Brain microvascular endothelial cell (primary cell): Measurements from ENCODE around the gene RNF223.

Experiments
- DNase-seq: peaks from one replicate; pipeline ENCODE4 v3.0.0-alpha.2; 2020
- H3K27ac ChIP-seq: fragments of 250-450 bp; sonication (Bioruptor Pico); 2 replicates; pipeline ENCODE4 v1.5.1; 2020; ENCODE audit warnings: mild to moderate bottlenecking, moderate library complexity
- H3K27me3 ChIP-seq: fragments of 250-450 bp; sonication (Bioruptor Pico); replicated peaks from 2 replicates; pipeline ENCODE4 v1.5.1; 2020; ENCODE audit warnings: mild to moderate bottlenecking
- H3K36me3 ChIP-seq: fragments of 250-450 bp; sonication (Bioruptor Pico); replicated peaks from 2 replicates; pipeline ENCODE4 v1.5.1; 2020; ENCODE audit warnings: mild to moderate bottlenecking
- H3K4me3 ChIP-seq: 2 replicates; pipeline ENCODE4 v1.5.1; 2011; ENCODE audit warnings: low read depth, mild to moderate bottlenecking, control low read depth, low read length, moderate library complexity
- in situ Hi-C: cut with HindIII; loops from 2 replicates; pipeline ENCODE4 v1.10.0; 2017; ENCODE audit warnings: low sequenced_read_pairs, low pct_ligation_motif_present
- TF ChIP-seq, protein P1 (sequence below): IDR thresholded peaks from 2 replicates; pipeline ENCODE4 v1.5.1; 2011; ENCODE audit warnings: low read depth, mild to moderate bottlenecking, moderate library complexity, low read length, control low read depth, inconsistent platforms; ENCODE audit errors: missing control alignments

The RNF223 gene

DNA sequence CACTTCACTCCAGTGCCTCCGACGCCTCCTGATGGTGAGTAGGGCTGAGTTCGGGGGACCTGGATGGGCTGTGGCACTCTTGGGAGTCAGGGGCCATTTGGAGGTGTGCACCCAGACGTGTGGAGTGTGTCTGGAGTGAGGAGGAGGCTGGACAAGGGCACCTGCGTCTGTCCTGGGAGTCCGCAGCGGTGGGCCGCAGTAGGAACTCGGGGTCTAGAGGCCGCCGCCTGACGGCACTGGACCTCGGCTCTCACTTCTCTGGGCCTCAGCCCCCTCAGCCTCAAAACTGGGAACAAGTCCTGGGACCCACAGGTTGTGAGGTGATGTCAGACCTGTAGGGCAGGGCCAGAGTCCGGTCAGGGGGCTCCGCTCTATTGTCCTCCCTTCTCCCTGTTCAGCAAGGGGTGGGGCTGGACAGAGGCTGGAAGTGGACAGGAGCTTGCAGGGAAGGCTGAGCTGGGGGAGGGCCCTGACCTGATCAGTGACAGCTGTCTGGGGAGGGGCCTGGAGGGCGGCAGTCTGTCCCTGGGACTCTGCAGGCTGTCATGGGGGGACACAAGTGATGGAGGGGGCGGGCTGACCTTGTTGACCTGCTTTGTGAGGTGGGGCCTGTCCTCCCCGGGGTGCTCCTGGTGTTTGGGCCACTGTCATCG lies 38.7 kb downstream of the RNF223 start:
- in situ Hi-C loops = no loop called here
- DNase-seq = no peak
- H3K27me3 ChIP-seq = no peaks in the 10 kb centered on the region
- H3K27ac ChIP-seq = no peak overlapping the region
- no peak overlapping the region for H3K4me3 ChIP-seq
- TF ChIP-seq, protein P1, sequence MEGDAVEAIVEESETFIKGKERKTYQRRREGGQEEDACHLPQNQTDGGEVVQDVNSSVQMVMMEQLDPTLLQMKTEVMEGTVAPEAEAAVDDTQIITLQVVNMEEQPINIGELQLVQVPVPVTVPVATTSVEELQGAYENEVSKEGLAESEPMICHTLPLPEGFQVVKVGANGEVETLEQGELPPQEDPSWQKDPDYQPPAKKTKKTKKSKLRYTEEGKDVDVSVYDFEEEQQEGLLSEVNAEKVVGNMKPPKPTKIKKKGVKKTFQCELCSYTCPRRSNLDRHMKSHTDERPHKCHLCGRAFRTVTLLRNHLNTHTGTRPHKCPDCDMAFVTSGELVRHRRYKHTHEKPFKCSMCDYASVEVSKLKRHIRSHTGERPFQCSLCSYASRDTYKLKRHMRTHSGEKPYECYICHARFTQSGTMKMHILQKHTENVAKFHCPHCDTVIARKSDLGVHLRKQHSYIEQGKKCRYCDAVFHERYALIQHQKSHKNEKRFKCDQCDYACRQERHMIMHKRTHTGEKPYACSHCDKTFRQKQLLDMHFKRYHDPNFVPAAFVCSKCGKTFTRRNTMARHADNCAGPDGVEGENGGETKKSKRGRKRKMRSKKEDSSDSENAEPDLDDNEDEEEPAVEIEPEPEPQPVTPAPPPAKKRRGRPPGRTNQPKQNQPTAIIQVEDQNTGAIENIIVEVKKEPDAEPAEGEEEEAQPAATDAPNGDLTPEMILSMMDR = peak; percentile 17
- peaks cover 9% of the 10 kb centered on the region for H3K36me3 ChIP-seq

DNA sequence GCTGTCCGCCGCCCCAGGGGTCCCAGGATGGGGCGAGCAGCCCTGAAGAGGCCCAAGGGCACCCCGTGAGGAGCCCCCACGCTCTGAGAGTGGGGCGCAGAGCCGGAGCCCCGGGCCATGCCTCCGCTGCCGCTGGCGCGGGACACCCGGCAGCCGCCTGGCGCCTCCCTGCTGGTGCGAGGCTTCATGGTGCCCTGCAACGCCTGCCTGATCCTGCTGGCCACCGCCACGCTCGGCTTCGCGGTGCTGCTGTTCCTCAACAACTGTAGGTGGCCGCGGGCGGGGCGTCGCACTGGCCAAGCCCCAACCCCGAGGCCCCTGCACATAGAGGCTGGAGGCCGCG lies 39.7 kb downstream of the RNF223 start:
- H3K27me3 ChIP-seq = no peaks in the 10 kb centered on the region
- peaks cover 9% of the 10 kb centered on the region for H3K36me3 ChIP-seq
- H3K4me3 ChIP-seq = no peak overlapping the region
- TF ChIP-seq, protein P1 = no peak
- no peak for DNase-seq
- no peak overlapping the region for H3K27ac ChIP-seq
- in situ Hi-C loops = no loop called here

DNA sequence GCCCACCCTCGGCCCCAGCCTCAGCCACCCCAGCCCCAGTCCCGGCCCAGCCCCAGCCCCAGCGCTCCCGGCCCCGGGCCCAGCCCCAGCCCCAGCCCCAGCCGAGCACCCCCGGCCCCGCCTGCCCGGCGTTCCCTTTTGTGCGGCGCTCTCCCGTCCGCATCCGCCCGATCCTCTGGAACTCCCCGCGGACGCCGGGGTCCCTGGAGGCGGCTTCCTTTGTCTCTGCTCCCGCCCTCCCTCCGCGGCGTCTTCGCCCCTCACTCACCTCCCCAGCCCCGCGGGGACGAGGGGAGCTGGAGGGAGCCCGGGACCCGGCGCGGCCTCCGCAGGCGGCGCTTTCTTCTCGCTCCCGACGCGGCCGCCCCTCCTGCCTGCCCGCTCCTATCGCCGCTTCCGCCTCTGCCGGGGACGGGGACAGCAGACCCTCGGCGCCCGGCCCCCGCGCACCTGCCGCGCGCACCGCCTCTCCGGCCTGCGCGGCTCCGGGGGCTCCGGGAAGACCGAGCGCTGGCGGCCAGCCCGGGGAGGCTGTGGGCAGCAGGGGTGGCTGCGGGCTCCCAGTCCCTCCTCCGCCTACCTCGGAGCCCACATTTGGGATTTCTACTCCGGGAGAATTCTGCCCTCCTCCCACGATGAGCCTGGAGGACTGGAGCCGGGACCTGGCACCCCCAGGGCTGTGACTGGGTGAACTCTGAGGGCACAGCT lies 40.2 kb downstream of the RNF223 start:
- Histone ChIP-seq H3K4me3 (peak overlapping the region; percentile 12), H3K27me3 (no peaks in the 10 kb centered on the region), H3K36me3 (peaks cover 9% of the 10 kb centered on the region), H3K27ac (no peak overlapping the region)
- in situ Hi-C loops = no loop called here
- TF ChIP-seq, protein P1 = no peak
- DNase-seq = no peak

DNA sequence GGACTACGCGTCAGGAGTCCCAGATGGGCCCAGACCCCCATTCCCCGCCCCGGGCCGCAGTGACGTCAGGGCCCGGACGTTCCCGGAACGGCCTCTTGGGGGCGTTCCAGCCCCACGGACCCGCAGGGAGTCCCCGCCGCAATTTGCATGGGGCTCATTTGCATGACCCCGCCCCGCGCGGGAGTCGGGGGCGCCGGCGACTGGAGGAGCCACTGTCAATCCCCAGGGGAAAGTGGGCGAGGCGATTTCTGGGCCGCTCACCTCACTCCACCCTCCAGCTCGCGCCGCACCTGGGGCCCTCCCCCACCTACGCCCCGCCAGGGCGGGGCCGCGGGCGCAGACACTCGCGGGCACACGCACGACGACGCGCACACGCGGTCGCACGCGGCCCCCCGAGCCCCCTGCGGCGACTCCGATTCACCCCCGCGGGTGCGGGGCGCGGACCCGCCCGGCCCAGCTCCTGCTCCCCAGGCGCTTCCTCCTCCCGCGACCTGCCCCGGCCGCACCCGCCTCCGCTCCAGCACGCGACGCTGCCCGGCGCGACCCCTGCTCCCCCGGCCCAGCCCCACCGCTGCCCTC lies 41.0 kb downstream of the RNF223 start:
- TF ChIP-seq, protein P1 = peak; percentile 81
- peak overlapping the region; percentile 37 for H3K4me3 ChIP-seq
- no peak overlapping the region for H3K27ac ChIP-seq
- H3K27me3 ChIP-seq = no peaks in the 10 kb centered on the region
- peak; percentile 54 for DNase-seq
- H3K36me3 ChIP-seq = peaks cover 9% of the 10 kb centered on the region
- in situ Hi-C loops = no loop called here

DNA sequence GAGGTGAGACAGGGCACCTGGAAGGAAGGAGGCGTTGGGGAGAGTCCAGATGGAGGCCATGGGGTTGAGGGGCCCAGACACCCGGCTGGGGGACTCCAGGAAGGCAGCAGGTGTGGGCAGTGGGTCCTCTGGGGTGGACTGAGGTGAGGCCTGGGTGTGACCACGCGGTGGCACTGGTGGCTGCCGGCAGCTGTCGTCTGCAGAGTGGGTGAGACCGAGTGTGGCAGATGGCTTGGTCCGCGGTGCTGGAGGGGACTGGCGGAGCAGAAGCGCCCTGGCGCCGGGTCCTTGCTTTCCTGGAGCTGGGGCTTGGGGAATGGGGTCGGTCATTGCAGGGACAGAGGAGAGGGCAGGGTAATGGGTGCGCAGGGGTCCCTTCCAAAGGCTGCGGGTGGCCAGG lies 41.7 kb downstream of the RNF223 start:
- Histone ChIP-seq H3K27ac (no peak overlapping the region), H3K36me3 (peaks cover 15% of the 10 kb centered on the region), H3K27me3 (no peaks in the 10 kb centered on the region), H3K4me3 (no peak overlapping the region)
- in situ Hi-C loops = no loop called here
- no peak for DNase-seq
- TF ChIP-seq, protein P1 = peak; percentile 20
